GM23248 (cell line): ENCODE measurements around the gene CCDC28B.

Experiments used
- EZH2 ChIP-seq: fragments of 200-600 bp; sonication (generic); IDR thresholded peaks from 2 replicates; pipeline ENCODE4 v1.6.1; 2018; ENCODE audit warnings: antibody characterized with exemption, mild to moderate bottlenecking; ENCODE audit not compliant: insufficient read depth, poor library complexity, severe bottlenecking
- EZH2phosphoT487 ChIP-seq: fragments of 200-600 bp; sonication (generic); IDR thresholded peaks from 2 replicates; pipeline ENCODE4 v1.6.1; 2018; ENCODE audit warnings: antibody characterized with exemption, moderate library complexity, mild to moderate bottlenecking, low read depth; ENCODE audit not compliant: insufficient read depth

- no peak for TF ChIP-seq EZH2
- TF ChIP-seq EZH2phosphoT487: no peak
Measured at GRCh38 chr1:32186491-32186890, 13.9 kb upstream of the CCDC28B start.
